HUDEP-2 (cell line): ENCODE data around the gene POLDIP3.
"Not testable (repeated sequence)": the region's sequence is repeated elsewhere in the genome, so short reads cannot be mapped to it uniquely, and the experiment has no call there.

Source experiments
- DNase-seq, 76 experiments: peaks; one replicate each; lab custom pipeline; 2025; ENCODE audit not compliant: unreplicated experiment in 76 of 76; lab: John Stamatoyannopoulos, UW

Gene POLDIP3

DNA sequence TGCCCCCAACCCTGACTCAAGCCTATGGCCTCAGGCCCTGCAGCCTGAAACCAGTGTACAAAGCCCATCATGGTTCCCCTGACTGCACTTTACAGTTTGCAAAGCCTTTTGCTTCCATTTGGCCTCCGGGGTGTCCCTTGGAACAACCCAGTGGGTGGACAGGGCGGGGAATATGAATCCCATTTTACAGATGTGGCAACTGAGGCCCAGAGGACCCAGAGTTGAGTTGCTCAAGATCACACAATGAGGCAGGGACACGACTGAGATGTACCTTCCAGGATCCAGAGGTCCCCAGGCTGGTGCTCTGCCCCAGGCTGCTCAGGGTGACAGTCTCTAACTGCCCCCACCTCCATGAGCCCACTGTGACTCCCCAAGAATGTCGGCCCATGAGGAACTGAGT, 5.4 kb upstream of the POLDIP3 start:
- no peak for DNase-seq

DNA sequence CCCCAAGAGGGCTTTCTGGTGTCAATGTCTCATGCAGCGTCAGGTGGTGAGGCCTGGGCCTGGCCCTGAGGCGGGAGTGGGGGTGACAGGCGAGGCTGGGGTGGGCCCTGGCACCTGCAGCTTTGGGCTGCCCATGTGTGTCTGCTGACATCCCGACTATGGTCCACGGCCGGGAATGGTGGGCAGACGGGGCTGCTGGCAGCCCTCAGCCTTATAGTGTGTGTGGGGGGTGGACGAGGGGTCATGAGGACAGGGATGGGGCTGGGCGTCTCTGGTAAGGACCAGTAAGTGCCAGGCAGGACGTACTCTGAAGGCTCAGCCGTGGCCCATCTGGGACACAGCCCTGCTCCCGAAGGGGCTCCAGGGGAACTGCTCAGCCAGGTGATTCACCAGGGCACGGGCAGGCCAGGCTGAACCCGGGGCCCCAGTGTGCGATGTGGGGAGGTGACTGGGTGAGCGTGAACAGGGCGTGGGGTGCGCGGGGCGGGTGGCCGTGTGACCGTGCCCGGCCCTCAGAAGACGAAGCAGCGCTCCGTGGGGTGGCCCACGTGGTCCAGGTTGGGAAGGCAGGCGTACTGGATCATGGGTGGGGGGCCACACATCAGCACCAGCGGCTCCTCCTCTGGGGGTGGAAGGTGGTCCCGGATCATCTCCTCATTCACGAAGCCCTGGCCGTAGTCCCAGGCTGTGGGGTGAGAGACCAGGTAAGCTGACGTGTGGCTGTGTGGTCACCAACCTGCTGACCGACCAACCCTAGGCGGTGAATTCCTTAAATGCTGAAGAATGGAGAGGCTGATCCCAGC, 4.8 kb upstream of the POLDIP3 start:
- no peak for DNase-seq

- DNase-seq, result peak in 1 of 76 experiments; percentile 7
Observed at GRCh38 chr22:42617155-42617983, 2.7 kb upstream of the POLDIP3 start.

DNA sequence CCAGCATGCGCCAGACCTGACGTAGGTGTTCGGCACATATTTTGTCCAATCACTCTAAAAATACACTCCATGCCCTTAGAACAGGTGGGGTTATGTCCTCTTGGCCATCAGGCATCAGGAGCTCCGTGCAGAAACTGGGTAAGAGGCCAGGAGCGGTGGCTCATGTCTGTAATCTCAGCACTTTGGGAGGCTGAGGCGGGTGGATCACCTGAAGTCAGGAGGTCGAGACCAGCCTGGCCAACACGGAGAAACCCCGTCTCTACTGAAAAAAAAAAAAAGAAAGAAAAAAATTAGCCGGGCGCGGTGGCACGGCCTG, 1.1 kb upstream of the POLDIP3 start:
- peak in 1 of 76 experiments; percentile 24 for DNase-seq

- peak in 75 of 76 experiments; percentile 66 to 98 (median 93) for DNase-seq
Observed at GRCh38 chr22:42615092-42615859, 593 bp upstream of the POLDIP3 start.

- peak in 9 of 76 experiments; percentile 21 to 50 (median 42) for DNase-seq
Observed at GRCh38 chr22:42613872-42614301, 796 bp downstream of the POLDIP3 start.

DNA sequence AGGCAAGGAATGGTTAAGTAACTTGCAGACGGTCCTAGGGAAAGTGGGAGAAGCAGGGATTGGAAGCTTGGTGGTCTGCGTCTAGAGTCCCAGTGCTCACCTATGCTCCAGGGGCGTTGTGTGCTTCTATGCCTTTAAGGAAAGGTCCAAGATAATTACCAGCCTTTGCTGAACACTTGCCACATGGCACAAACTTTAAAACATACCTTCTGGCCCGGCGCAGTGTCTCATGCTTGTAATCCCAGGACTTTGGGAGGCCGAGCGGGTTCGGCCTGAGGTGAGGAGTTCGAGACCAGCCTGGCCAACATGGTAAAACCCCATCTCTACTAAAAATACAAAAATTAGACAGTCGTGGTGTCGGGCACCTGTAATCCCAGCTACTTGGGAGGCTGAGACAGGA, 2.3 kb downstream of the POLDIP3 start:
- DNase-seq, result no peak

DNA sequence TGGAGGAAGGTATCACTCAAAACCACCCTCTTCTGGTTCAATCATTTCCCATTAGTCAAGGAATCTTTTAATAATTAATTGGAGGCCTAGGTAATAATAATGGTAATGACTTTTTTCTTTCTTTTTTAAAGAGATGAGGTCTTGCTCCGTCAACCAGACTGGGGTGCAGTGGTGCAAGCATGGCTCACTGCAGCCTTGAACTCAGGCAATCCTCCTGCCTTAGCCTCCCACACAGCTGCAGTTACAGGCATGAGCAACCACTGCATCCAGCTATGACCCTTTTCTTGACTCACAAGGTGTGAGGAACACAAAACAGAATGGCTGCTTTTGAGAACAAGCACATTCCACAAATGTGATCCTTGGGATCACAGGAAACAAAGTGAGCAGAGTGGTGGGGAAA, 3.6 kb downstream of the POLDIP3 start:
- no peak for DNase-seq

- no peak for DNase-seq
Observed at GRCh38 chr22:42610186-42610585, 4.5 kb downstream of the POLDIP3 start.

GRCh38 chr22:42608823-42609361, 5.8 kb downstream of the POLDIP3 start:
- DNase-seq, result no peak

- DNase-seq, result peak in 1 of 76 experiments; percentile 2
Observed at GRCh38 chr22:42608136-42608822, 6.4 kb downstream of the POLDIP3 start.

DNA sequence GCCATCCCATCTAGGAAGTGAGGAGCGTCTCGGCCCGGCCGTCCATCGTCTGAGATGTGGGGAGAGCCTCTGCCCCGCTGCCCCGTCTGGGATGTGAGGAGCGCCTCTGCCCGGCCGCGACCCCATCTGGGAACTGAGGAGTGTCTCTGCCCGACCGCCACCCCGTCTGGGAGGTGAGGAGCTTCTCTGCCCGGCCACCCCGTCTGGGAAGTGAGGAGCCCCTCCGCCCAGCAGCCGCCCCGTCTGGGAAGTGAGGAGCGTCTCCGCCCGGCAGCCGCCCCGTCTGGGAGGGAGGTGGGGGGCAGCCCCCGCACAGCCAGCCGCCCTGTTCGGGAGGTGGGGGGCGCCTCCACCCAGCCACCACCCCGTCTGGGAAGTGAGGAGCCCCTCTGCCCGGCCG, 7.0 kb downstream of the POLDIP3 start:
- DNase-seq, result not testable (repeated sequence)

- no peak for DNase-seq
Observed at GRCh38 chr22:42604403-42604802, 10.3 kb downstream of the POLDIP3 start.

DNA sequence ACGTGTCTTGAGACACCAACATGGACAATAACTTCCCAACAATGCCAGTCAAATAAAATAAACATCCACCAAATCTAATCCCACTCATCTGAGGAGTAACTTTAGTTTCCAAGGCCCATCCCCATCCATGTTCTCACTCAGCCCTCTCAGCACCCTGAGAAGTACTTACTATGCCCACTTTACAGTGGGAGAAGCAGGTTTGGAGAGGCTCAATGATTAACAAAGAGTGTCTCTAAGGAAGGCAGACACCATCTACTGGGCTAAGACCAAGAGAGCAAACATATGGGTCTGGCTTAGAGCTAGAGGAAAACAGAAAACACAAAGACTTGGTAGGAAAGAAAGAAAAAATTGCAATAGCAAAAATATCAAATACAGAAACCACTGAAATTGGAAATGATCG, 11.3 kb downstream of the POLDIP3 start:
- DNase-seq, result no peak

GRCh38 chr22:42602470-42602869, 12.2 kb downstream of the POLDIP3 start:
- DNase-seq, result no peak

- DNase-seq, result no peak
Observed at GRCh38 chr22:42601879-42602465, 12.7 kb downstream of the POLDIP3 start.

- DNase-seq, result no peak
Observed at GRCh38 chr22:42596863-42597530, 17.7 kb downstream of the POLDIP3 start.

GRCh38 chr22:42596336-42596735, 18.3 kb downstream of the POLDIP3 start:
- DNase-seq, result no peak

- no peak for DNase-seq
Observed at GRCh38 chr22:42595434-42595833, 19.2 kb downstream of the POLDIP3 start.
